Lower leg skin (tissue), 3 donors: ENCODE data around the gene CCDC63.

Experiments used
- CTCF ChIP-seq, 3 donors: fragments of 450-650 bp; IDR thresholded peaks; one replicate each; pipeline ENCODE4 v1.5.1; 2016; ENCODE audit warnings: antibody characterized with exemption in 3 of 3, mild to moderate bottlenecking in 3 of 3, moderate library complexity in 2 of 3
- POLR2A ChIP-seq, 2 donors: fragments of 450-650 bp; IDR thresholded peaks; one replicate each; pipeline ENCODE4 v1.6.1; 2016 to 2017; ENCODE audit warnings: antibody characterized with exemption in 2 of 2, mild to moderate bottlenecking in 1 of 2, moderate library complexity in 1 of 2

- TF ChIP-seq CTCF (IDR thresholded peaks at IDR 0.05) = no peak
- no peak for TF ChIP-seq POLR2A (IDR thresholded peaks at IDR 0.05)
Measured at GRCh38 chr12:110941391-110941790, 94.6 kb downstream of the CCDC63 start.
